K562 (cell line): ENCODE results near the gene TCF12. TPM values are rescaled to one million over a fixed set of nuclear protein-coding genes. Genes with fewer than 3 reads are reported as not detected.
A peak's percentile ranks its signal among the peaks of the same experiment; 100 is the strongest.

ENCODE experiments used
- EP300 ChIP-seq: IDR thresholded peaks from 2 replicates; pipeline ENCODE4 v1.6.1; 2012; ENCODE audit warnings: low read length, improper control_type of control experiment
- HMBOX1 ChIP-seq: sonication (generic); IDR thresholded peaks from 2 replicates; pipeline ENCODE4 v1.6.1; 2016
- JUND ChIP-seq, 2 experiments: IDR thresholded peaks; 2 replicates in 1 of 2; 3 replicates in 1 of 2; pipeline ENCODE4 v1.6.1; 2011; ENCODE audit warnings: borderline replicate concordance in 2 of 2, low read depth in 2 of 2, low read length in 2 of 2, improper control_type of control experiment in 1 of 2, missing biosample characterization in 1 of 2, missing genetic modification characterization in 1 of 2, missing genetic modification reagents in 1 of 2
- REST ChIP-seq, 2 experiments: fragments of 450-650 bp; formaldehyde crosslinking in 1 of 2; IDR thresholded peaks; 2 replicates each; pipeline versions ENCODE4 v1.4.0 to v1.6.1; 2014 to 2020; ENCODE audit warnings: mild to moderate bottlenecking in 2 of 2, borderline replicate concordance in 1 of 2, low read depth in 1 of 2
- SRSF3 ChIP-seq: fragments of 200-400 bp; formaldehyde crosslinking; IDR thresholded peaks from 2 replicates; pipeline ENCODE4 v1.6.1; 2016; ENCODE audit warnings: mild to moderate bottlenecking, low read length, moderate library complexity; ENCODE audit not compliant: insufficient read depth
- TEAD2 ChIP-seq: fragments of 450-650 bp; IDR thresholded peaks from 2 replicates; pipeline ENCODE4 v1.6.1; 2016; ENCODE audit warnings: missing genetic modification characterization, control low read depth, missing compliant biosample characterization
- polyA plus RNA-seq, 8 experiments: library from polyadenylated mRNA; depleted of rRNA in 4 of 8; stranded (reverse) in 5 of 8; unstranded in 3 of 8; fragments of >200 nt; fragmentation: Nextera tagmentation in 2 of 8; fragmentation: Illumina TruSeq in 1 of 8; extraction: Ambion mirVana in 2 of 8; extraction: Trizol in 1 of 8; gene quantifications; 2 replicates each; pipeline versions ENCODE4 v1.2.1 to v1.2.3, GENCODE V29; 2011 to 2014; ENCODE audit warnings: inconsistent platforms in 1 of 8, missing spikeins in 1 of 8
- total RNA-seq, 7 experiments: library from RNA; depleted of rRNA in 6 of 7; stranded (reverse); fragments of >200 nt in 6 of 7; fragmentation: Illumina TruSeq in 2 of 7; extraction: Trizol in 2 of 7; gene quantifications; 2 replicates each; pipeline versions ENCODE4 v1.2.1 to v1.2.3, GENCODE V29; 2011 to 2021; ENCODE audit warnings: low replicate concordance in 1 of 7
- TF ChIP-seq, protein P1 (sequence below): fragments of 450-650 bp; IDR thresholded peaks from 2 replicates; pipeline ENCODE4 v1.6.1; 2016; ENCODE audit warnings: mild to moderate bottlenecking

Gene TCF12
- total and polyA plus RNA-seq, 9 of the 15 experiments (the other 6 are each of a cell fraction or from before 2014, with no cell fraction given), result 10.5 to 132 (median 52.9) TPM

DNA sequence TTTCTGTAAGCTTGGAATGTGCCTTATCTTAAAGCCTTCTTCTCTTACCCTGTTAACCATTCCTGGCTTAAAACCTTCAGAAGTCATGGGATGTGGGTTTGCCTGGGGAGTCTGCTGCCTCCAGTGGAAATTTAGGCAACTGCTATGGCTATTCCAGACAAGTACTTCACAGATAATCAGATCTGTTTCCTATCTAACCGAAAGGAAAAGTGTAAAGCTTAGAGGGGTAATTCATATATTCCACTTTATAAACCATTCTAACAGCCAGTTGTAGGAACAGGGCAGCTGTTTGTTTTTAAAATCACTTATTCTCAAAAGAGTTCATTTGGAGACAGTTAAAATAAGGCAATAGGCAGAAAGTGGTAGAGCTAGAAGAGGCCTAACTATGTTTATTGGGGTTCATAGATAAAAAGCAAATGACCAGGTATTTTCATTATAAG is 219.9 kb downstream of the TCF12 start (continued):
- TF ChIP-seq REST (IDR thresholded peaks at IDR 0.05; ENCODE audit: borderline replicate concordance) (peak; percentile 7; the same call in 1 of the 2 replicates), REST (CRISPR knock-in tag; IDR thresholded peaks at IDR 0.05; ENCODE audit: low read depth) (no peak), HMBOX1 (peak; percentile 46; the same call in 1 of the 2 replicates), TEAD2 (0 out of 2 replicates have a peak, but pooled peaks have one; percentile 40), JUND (IDR thresholded peaks at IDR 0.05; ENCODE audit: borderline replicate concordance, low read depth, low read length) (0 out of 2 replicates have a peak, but pooled peaks have one; percentile 5), JUND (tag; IDR thresholded peaks at IDR 0.05; ENCODE audit: borderline replicate concordance, low read depth, low read length) (no peak), SRSF3 (no peak), EP300 (no peak)
- TF ChIP-seq, protein P1, sequence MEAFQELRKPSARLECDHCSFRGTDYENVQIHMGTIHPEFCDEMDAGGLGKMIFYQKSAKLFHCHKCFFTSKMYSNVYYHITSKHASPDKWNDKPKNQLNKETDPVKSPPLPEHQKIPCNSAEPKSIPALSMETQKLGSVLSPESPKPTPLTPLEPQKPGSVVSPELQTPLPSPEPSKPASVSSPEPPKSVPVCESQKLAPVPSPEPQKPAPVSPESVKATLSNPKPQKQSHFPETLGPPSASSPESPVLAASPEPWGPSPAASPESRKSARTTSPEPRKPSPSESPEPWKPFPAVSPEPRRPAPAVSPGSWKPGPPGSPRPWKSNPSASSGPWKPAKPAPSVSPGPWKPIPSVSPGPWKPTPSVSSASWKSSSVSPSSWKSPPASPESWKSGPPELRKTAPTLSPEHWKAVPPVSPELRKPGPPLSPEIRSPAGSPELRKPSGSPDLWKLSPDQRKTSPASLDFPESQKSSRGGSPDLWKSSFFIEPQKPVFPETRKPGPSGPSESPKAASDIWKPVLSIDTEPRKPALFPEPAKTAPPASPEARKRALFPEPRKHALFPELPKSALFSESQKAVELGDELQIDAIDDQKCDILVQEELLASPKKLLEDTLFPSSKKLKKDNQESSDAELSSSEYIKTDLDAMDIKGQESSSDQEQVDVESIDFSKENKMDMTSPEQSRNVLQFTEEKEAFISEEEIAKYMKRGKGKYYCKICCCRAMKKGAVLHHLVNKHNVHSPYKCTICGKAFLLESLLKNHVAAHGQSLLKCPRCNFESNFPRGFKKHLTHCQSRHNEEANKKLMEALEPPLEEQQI, result 0 out of 2 replicates have a peak, but pooled peaks have one; percentile 15
- TF ChIP-seq, all 486 proteins: peak for 9
